HepG2 (cell line): ENCODE measurements around the gene TBL3. TPM values are rescaled to one million over a fixed set of nuclear protein-coding genes. Genes with fewer than 3 reads are reported as not detected.

Experiments
- CBX5 ChIP-seq: sonication (generic); formaldehyde crosslinking; IDR thresholded peaks from 2 replicates; pipeline ENCODE4 v1.4.0; 2020; ENCODE audit warnings: missing genetic modification reagents, borderline replicate concordance
- HNRNPL ChIP-seq: fragments of 200-400 bp; formaldehyde crosslinking; IDR thresholded peaks from 2 replicates; pipeline ENCODE4 v1.6.1; 2017; ENCODE audit warnings: mild to moderate bottlenecking, low read depth, low read length
- SATB2 ChIP-seq: sonication (generic); formaldehyde crosslinking; IDR thresholded peaks from 2 replicates; pipeline ENCODE4 v1.5.0; 2020; ENCODE audit warnings: missing genetic modification reagents
- TOE1 ChIP-seq: sonication (generic); formaldehyde crosslinking; IDR thresholded peaks from 2 replicates; pipeline ENCODE4 v1.4.0; 2020; ENCODE audit warnings: mild to moderate bottlenecking, missing genetic modification reagents
- polyA plus RNA-seq, 8 experiments: library from polyadenylated mRNA; depleted of rRNA in 3 of 8; stranded (reverse) in 7 of 8; unstranded in 1 of 8; fragments of >200 nt; fragmentation: Illumina TruSeq in 4 of 8; extraction: Trizol in 4 of 8; gene quantifications; 2 replicates each; pipeline versions ENCODE4 v1.2.1 to v1.2.3, GENCODE V29; 2011 to 2016; ENCODE audit warnings: low read depth in 4 of 8, missing spikeins in 1 of 8, mixed read lengths in 1 of 8; ENCODE audit not compliant: insufficient read depth in 1 of 8
- total RNA-seq, 5 experiments: library from RNA; depleted of rRNA; stranded (reverse); fragments of >200 nt; fragmentation: Illumina TruSeq; extraction: Trizol; gene quantifications; 2 replicates each; pipeline ENCODE4 v1.2.3, GENCODE V29; 2016; ENCODE audit warnings: low read depth in 1 of 5
- TF ChIP-seq, protein P1 (sequence below): sonication (generic); formaldehyde crosslinking; IDR thresholded peaks from 2 replicates; pipeline ENCODE4 v1.4.0; 2020; ENCODE audit warnings: mild to moderate bottlenecking, missing genetic modification reagents
- TF ChIP-seq, protein P2 (sequence below): sonication (generic); formaldehyde crosslinking; IDR thresholded peaks from 2 replicates; pipeline ENCODE4 v1.5.1; 2020; ENCODE audit warnings: missing genetic modification reagents, mild to moderate bottlenecking, borderline replicate concordance
- TF ChIP-seq, protein P3 (sequence below): sonication (generic); formaldehyde crosslinking; IDR thresholded peaks from 2 replicates; pipeline ENCODE4 v1.5.0; 2020; ENCODE audit warnings: missing genetic modification reagents, mild to moderate bottlenecking, borderline replicate concordance
- TF ChIP-seq, protein P4 (sequence below): fragments of 450-650 bp; IDR thresholded peaks from 2 replicates; pipeline ENCODE4 v1.6.1; 2017
- TF ChIP-seq, protein P5 (sequence below): sonication (generic); formaldehyde crosslinking; IDR thresholded peaks from 2 replicates; pipeline ENCODE4 v1.8.0; 2022; ENCODE audit warnings: low read depth, missing genetic modification reagents
- TF ChIP-seq, protein P6 (sequence below): sonication (generic); formaldehyde crosslinking; conservative IDR thresholded peaks from 2 replicates; pipeline ENCODE4 v1.8.1; 2023; ENCODE audit warnings: missing genetic modification reagents

Gene TBL3
- total and polyA plus RNA-seq, 2 of the 13 experiments (the other 11 are each of a cell fraction or from before 2014, with no cell fraction given): 16.8 to 38.0 TPM

DNA sequence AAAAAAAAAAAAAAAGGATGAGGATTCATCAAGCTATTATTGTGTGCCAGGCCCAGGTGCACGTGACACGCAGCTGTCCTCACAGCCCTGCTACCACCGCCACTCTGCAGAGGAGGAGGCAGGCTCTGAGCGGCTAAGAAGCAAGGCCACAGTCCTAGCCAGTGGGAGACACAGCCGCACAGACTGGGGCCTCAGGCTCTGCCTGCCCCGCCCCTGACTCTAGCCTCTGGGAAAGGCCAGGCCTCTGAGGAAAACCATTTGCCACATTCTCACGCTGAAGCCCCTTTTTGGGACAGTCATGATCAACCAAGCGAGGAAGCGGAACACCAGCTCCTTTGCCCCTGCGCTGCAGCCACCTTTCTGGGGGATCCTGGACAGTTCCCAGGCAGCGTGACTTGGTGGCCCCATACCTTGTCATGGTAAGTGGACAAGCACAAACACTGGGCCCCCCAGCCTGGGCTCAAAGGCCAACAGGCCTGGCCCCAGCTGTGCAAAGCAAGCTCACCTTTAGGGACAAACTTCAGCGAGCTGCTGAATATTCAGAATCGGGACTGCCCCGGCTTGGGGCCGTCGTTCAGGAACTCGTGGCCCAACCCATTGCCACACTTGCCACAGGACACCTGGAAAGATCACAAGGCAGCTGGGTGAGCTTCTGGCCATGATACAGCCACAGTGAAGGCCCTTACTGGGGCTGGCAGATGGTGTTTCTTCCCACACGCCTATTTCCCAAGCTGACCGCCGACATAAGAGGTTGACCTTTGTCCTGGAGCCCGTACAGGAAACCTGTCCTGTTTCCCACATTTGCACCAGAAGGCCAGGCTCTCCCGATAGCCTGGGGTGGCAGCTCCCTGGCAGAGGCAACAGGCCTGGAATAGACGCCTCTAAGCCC lies 31.3 kb upstream of the TBL3 start (continued):
- TF ChIP-seq, protein P1, sequence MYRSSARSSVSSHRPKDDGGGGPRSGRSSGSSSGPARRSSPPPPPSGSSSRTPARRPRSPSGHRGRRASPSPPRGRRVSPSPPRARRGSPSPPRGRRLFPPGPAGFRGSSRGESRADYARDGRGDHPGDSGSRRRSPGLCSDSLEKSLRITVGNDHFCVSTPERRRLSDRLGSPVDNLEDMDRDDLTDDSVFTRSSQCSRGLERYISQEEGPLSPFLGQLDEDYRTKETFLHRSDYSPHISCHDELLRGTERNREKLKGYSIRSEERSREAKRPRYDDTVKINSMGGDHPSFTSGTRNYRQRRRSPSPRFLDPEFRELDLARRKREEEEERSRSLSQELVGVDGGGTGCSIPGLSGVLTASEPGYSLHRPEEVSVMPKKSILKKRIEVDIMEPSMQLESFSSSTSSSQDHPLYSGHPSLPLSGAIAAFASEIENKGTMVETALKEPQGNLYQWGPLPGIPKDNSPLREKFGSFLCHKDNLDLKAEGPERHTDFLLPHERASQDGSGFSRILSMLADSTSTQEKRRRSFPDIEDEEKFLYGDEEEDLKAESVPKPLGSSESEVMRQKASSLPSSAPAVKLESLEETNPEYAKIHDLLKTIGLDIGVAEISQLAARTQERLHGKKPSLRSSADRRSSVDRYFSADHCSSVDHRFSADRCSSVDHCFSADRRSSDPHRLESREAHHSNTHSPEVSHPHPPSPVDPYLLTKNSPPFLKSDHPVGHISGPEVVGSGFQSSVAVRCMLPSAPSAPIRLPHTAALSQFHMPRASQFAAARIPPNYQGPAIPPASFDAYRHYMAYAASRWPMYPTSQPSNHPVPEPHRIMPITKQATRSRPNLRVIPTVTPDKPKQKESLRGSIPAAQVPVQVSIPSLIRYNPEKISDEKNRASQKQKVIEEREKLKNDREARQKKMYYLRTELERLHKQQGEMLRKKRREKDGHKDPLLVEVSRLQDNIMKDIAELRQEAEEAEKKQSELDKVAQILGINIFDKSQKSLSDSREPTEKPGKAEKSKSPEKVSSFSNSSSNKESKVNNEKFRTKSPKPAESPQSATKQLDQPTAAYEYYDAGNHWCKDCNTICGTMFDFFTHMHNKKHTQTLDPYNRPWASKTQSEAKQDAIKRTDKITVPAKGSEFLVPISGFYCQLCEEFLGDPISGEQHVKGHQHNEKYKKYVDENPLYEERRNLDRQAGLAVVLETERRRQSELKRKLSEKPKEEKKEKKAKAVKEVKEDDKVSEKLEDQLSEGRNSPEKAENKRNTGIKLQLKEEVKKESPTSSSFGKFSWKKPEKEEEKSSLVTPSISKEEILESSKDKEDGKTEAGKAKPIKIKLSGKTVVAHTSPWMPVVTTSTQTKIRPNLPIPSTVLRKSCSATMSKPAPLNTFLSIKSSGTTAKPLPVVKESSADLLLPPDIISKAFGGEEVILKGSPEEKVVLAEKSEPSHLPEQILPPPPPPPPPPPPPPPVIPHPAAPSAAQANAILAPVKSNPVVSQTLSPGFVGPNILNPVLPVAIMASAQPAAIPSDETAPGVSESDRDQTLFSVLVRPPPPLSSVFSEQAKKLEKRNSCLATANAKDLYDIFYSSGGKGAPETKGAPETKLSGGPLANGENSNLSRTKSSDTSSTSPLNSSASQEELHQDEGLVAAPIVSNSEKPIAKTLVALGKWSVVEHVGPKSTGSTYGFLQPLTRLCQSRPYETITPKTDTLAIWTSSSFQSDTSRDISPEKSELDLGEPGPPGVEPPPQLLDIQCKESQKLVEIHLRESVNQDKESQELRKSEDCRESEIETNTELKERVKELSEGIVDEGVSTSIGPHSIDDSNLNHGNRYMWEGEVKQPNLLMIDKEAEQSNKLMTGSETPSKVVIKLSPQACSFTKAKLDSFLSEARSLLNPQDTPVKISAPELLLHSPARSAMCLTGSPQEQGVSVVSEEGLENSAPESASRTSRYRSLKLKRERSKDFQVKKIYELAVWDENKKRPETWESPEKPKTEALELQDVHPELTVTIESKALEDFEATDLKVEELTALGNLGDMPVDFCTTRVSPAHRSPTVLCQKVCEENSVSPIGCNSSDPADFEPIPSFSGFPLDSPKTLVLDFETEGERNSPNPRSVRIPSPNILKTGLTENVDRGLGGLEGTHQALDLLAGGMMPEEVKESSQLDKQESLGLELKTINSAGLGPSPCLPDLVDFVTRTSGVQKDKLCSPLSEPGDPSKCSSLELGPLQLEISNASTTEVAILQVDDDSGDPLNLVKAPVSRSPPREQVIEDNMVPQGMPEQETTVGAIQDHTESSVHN (CRISPR knock-in tag): no peak
- TF ChIP-seq, protein P2, sequence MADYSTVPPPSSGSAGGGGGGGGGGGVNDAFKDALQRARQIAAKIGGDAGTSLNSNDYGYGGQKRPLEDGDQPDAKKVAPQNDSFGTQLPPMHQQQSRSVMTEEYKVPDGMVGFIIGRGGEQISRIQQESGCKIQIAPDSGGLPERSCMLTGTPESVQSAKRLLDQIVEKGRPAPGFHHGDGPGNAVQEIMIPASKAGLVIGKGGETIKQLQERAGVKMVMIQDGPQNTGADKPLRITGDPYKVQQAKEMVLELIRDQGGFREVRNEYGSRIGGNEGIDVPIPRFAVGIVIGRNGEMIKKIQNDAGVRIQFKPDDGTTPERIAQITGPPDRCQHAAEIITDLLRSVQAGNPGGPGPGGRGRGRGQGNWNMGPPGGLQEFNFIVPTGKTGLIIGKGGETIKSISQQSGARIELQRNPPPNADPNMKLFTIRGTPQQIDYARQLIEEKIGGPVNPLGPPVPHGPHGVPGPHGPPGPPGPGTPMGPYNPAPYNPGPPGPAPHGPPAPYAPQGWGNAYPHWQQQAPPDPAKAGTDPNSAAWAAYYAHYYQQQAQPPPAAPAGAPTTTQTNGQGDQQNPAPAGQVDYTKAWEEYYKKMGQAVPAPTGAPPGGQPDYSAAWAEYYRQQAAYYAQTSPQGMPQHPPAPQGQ: no peak
- peak; percentile 80; the same call in 1 of the 2 replicates for TF ChIP-seq HNRNPL
- TF ChIP-seq, protein P3, sequence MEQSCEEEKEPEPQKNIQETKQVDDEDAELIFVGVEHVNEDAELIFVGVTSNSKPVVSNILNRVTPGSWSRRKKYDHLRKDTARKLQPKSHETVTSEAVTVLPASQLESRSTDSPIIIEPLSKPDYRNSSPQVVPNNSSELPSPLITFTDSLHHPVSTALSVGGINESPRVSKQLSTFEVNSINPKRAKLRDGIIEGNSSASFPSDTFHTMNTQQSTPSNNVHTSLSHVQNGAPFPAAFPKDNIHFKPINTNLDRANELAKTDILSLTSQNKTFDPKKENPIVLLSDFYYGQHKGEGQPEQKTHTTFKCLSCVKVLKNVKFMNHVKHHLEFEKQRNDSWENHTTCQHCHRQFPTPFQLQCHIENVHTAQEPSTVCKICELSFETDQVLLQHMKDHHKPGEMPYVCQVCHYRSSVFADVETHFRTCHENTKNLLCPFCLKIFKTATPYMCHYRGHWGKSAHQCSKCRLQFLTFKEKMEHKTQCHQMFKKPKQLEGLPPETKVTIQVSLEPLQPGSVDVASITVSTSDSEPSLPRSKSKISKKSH (CRISPR knock-in tag): no peak
- TF ChIP-seq, protein P4, sequence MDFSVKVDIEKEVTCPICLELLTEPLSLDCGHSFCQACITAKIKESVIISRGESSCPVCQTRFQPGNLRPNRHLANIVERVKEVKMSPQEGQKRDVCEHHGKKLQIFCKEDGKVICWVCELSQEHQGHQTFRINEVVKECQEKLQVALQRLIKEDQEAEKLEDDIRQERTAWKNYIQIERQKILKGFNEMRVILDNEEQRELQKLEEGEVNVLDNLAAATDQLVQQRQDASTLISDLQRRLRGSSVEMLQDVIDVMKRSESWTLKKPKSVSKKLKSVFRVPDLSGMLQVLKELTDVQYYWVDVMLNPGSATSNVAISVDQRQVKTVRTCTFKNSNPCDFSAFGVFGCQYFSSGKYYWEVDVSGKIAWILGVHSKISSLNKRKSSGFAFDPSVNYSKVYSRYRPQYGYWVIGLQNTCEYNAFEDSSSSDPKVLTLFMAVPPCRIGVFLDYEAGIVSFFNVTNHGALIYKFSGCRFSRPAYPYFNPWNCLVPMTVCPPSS: no peak
- TF ChIP-seq TOE1 (CRISPR knock-in tag): no peak
- TF ChIP-seq, protein P5, sequence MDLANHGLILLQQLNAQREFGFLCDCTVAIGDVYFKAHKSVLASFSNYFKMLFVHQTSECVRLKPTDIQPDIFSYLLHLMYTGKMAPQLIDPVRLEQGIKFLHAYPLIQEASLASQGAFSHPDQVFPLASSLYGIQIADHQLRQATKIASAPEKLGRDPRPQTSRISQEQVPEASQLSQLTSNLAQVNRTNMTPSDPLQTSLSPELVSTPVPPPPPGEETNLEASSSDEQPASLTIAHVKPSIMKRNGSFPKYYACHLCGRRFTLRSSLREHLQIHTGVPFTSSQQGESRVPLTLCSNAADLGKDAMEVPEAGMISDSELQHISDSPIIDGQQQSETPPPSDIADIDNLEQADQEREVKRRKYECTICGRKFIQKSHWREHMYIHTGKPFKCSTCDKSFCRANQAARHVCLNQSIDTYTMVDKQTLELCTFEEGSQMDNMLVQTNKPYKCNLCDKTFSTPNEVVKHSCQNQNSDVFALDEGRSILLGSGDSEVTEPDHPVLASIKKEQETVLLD (CRISPR knock-in tag): peak; percentile 42; the same call in 1 of the 2 replicates
- peak; percentile 39; the same call in 1 of the 2 replicates for TF ChIP-seq CBX5 (CRISPR knock-in tag)
- TF ChIP-seq SATB2 (CRISPR knock-in tag): 0 out of 2 replicates have a peak, but pooled peaks have one; percentile 53
- TF ChIP-seq, protein P6, sequence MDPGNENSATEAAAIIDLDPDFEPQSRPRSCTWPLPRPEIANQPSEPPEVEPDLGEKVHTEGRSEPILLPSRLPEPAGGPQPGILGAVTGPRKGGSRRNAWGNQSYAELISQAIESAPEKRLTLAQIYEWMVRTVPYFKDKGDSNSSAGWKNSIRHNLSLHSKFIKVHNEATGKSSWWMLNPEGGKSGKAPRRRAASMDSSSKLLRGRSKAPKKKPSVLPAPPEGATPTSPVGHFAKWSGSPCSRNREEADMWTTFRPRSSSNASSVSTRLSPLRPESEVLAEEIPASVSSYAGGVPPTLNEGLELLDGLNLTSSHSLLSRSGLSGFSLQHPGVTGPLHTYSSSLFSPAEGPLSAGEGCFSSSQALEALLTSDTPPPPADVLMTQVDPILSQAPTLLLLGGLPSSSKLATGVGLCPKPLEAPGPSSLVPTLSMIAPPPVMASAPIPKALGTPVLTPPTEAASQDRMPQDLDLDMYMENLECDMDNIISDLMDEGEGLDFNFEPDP (CRISPR knock-in tag): no peak
